ENCODE data around the gene CDH23.

CDH23 gene

DNA sequence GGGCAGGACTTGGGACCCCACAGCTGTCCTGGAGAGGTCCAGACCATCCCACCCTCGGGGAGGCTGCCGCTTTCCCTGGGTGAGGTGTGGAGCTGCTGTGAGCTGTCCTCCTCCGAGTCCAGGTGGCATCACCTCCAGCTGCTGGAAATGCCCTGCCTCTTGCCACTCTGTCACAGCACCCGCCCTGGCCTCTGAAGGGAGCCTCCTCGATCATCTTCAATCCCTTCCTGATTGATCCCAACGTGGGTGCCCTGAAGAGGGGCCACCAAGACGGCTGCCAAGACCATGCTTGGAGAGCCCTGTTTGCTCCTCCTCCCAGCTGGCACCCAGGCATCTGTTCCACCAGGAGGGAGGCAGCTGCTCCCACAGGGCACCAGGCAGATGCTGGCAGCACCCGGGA, 318.3 kb downstream of the CDH23 start:
- Histone ChIP-seq H3K4me1 (ENCODE audit: control insufficient read depth in 5 of 5, insufficient read depth in 5 of 5, low read length in 5 of 5) (peaks cover 13 to 85% (median 67%) of the 10 kb centered on the region in 5 donors), H3K27ac (ENCODE audit: low read depth, low read length) (peak overlapping the region; percentile 98)

DNA sequence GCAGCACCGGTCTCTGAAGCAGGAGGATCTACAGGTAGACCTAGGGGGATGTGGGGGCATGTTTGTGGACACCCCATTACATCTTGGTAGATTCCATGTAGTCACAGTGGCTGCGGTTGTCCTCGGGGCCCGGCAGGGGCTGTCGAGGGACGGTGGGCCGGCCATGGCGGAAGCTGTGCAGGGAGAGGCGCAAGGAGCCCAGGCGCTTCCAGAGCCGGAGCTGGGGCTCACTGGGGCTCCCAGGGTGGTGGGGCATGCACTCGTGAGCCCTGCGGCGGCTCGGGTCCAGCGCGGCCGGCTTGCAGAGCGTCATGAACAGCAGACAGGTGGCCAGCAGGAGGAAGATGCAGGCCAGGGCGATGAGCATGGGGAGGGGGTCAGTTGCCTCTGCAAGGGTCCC, 319.1 kb downstream of the CDH23 start:
- Histone ChIP-seq H3K27me3 (ENCODE audit: control insufficient read depth in 5 of 5, insufficient read depth in 4 of 5, low read length in 5 of 5) (no peaks in the 10 kb centered on the region), H3K4me1 (ENCODE audit: control insufficient read depth in 5 of 5, insufficient read depth in 5 of 5, low read length in 5 of 5) (peaks cover 13 to 76% (median 67%) of the 10 kb centered on the region in 5 donors), H3K9me3 (ENCODE audit: control insufficient read depth in 5 of 5, low read length in 5 of 5) (no peaks in the 10 kb centered on the region), H3K36me3 (ENCODE audit: control insufficient read depth in 5 of 5, insufficient read depth in 5 of 5, low read length in 5 of 5) (no peaks in the 10 kb centered on the region), H3K4me3 (ENCODE audit: low read depth in 1 of 5, low read length in 5 of 5) (no peak overlapping the region), H3K27ac (ENCODE audit: low read depth, low read length) (no peak overlapping the region), H3K9ac (ENCODE audit: low read length in 5 of 5) (no peak overlapping the region)

More for the DNA sequence above, 318.3 kb downstream of the CDH23 start:
- Histone ChIP-seq H3K9ac (ENCODE audit: low read length in 5 of 5) (peak overlapping the region in 2 of 5 donors; percentile 65 to 69), H3K36me3 (ENCODE audit: control insufficient read depth in 5 of 5, insufficient read depth in 5 of 5, low read length in 5 of 5) (no peaks in the 10 kb centered on the region), H3K4me3 (ENCODE audit: low read depth in 1 of 5, low read length in 5 of 5) (peak overlapping the region in 1 of 5 donors; percentile 40), H3K27me3 (ENCODE audit: control insufficient read depth in 5 of 5, insufficient read depth in 4 of 5, low read length in 5 of 5) (no peaks in the 10 kb centered on the region), H3K9me3 (ENCODE audit: control insufficient read depth in 5 of 5, low read length in 5 of 5) (no peaks in the 10 kb centered on the region)

DNA sequence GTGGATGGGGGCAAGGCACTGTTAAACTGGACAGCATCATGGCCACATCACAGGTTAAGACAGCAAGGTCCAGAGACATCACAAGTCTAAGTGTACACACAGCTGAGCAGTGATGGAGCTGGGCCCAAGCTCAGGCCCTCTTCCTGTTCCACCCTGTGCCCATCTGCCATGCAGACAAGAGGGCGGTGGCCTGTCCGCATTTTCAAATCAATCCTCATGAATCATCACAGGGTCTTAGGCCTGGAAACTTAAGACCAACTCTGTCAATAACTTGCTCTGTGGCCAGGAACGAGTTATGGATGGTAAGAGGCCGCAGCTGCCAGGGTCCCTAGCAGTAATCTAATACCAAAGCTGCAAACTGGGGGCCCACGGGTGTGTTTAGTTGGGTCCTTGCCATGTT, 319.7 kb downstream of the CDH23 start:
- H3K4me3 ChIP-seq (ENCODE audit: low read depth in 1 of 5, low read length in 5 of 5), result no peak overlapping the region
- peaks cover 13 to 71% (median 67%) of the 10 kb centered on the region in 5 donors for H3K4me1 ChIP-seq (ENCODE audit: control insufficient read depth in 5 of 5, insufficient read depth in 5 of 5, low read length in 5 of 5)
- H3K27me3 ChIP-seq (ENCODE audit: control insufficient read depth in 5 of 5, insufficient read depth in 4 of 5, low read length in 5 of 5), result no peaks in the 10 kb centered on the region
- H3K9me3 ChIP-seq (ENCODE audit: control insufficient read depth in 5 of 5, low read length in 5 of 5), result no peaks in the 10 kb centered on the region
- H3K27ac ChIP-seq (ENCODE audit: low read depth, low read length), result no peak overlapping the region
- no peaks in the 10 kb centered on the region for H3K36me3 ChIP-seq (ENCODE audit: control insufficient read depth in 5 of 5, insufficient read depth in 5 of 5, low read length in 5 of 5)
- no peak overlapping the region for H3K9ac ChIP-seq (ENCODE audit: low read length in 5 of 5)

- Histone ChIP-seq H3K27ac (ENCODE audit: low read depth, low read length) (no peak overlapping the region), H3K4me3 (ENCODE audit: low read depth in 1 of 5, low read length in 5 of 5) (no peak overlapping the region), H3K9me3 (ENCODE audit: control insufficient read depth in 5 of 5, low read length in 5 of 5) (no peaks in the 10 kb centered on the region), H3K36me3 (ENCODE audit: control insufficient read depth in 5 of 5, insufficient read depth in 5 of 5, low read length in 5 of 5) (no peaks in the 10 kb centered on the region), H3K27me3 (ENCODE audit: control insufficient read depth in 5 of 5, insufficient read depth in 4 of 5, low read length in 5 of 5) (no peaks in the 10 kb centered on the region), H3K4me1 (ENCODE audit: control insufficient read depth in 5 of 5, insufficient read depth in 5 of 5, low read length in 5 of 5) (peaks cover 13 to 70% (median 67%) of the 10 kb centered on the region in 5 donors), H3K9ac (ENCODE audit: low read length in 5 of 5) (peak overlapping the region in 1 of 5 donors; percentile 50)
Measured at GRCh38 chr10:71717056-71717455, 320.3 kb downstream of the CDH23 start.

- Histone ChIP-seq H3K4me3 (ENCODE audit: low read depth in 1 of 5, low read length in 5 of 5) (no peak overlapping the region), H3K36me3 (ENCODE audit: control insufficient read depth in 5 of 5, insufficient read depth in 5 of 5, low read length in 5 of 5) (no peaks in the 10 kb centered on the region), H3K9ac (ENCODE audit: low read length in 5 of 5) (peak overlapping the region in 1 of 5 donors; percentile 50), H3K9me3 (ENCODE audit: control insufficient read depth in 5 of 5, low read length in 5 of 5) (no peaks in the 10 kb centered on the region), H3K4me1 (ENCODE audit: control insufficient read depth in 5 of 5, insufficient read depth in 5 of 5, low read length in 5 of 5) (peaks cover 11 to 67% (median 64%) of the 10 kb centered on the region in 5 donors), H3K27ac (ENCODE audit: low read depth, low read length) (no peak overlapping the region), H3K27me3 (ENCODE audit: control insufficient read depth in 5 of 5, insufficient read depth in 4 of 5, low read length in 5 of 5) (no peaks in the 10 kb centered on the region)
Measured at GRCh38 chr10:71717551-71717951, 320.8 kb downstream of the CDH23 start.

DNA sequence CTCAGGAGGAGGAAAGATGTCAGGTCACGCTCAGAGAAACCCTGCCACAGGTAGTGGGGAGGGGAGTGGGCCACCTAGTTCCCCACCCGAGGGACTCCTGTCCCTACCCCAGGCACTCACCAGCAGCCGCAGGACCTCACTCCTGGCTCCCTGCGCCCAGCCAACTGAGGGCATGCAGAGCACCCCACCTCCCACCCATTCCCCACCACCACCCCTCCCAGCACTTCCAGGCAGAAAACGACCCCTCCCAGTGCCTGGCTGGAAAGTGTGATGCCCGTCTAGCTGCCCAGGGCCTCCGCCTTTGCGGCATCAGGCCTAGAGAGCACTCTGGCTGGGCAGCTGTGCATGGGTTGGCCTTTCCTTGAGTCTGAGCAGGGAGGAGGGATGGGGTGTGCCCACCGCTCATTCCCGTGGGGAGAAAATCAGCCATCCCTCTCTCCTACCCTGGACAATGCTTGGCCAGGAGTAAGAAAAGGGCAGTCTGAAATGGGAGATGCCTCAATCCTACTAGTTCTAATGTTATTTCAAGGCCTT, 321.5 kb downstream of the CDH23 start:
- no peak overlapping the region for H3K9ac ChIP-seq (ENCODE audit: low read length in 5 of 5)
- no peaks in the 10 kb centered on the region for H3K27me3 ChIP-seq (ENCODE audit: control insufficient read depth in 5 of 5, insufficient read depth in 4 of 5, low read length in 5 of 5)
- H3K9me3 ChIP-seq (ENCODE audit: control insufficient read depth in 5 of 5, low read length in 5 of 5), result no peaks in the 10 kb centered on the region
- H3K27ac ChIP-seq (ENCODE audit: low read depth, low read length), result no peak overlapping the region
- H3K36me3 ChIP-seq (ENCODE audit: control insufficient read depth in 5 of 5, insufficient read depth in 5 of 5, low read length in 5 of 5), result no peaks in the 10 kb centered on the region
- no peak overlapping the region for H3K4me3 ChIP-seq (ENCODE audit: low read depth in 1 of 5, low read length in 5 of 5)
- peaks cover 10 to 60% (median 57%) of the 10 kb centered on the region in 5 donors for H3K4me1 ChIP-seq (ENCODE audit: control insufficient read depth in 5 of 5, insufficient read depth in 5 of 5, low read length in 5 of 5)

- Histone ChIP-seq H3K9me3 (ENCODE audit: control insufficient read depth in 5 of 5, low read length in 5 of 5) (no peaks in the 10 kb centered on the region), H3K27ac (ENCODE audit: low read depth, low read length) (no peak overlapping the region), H3K27me3 (ENCODE audit: control insufficient read depth in 5 of 5, insufficient read depth in 4 of 5, low read length in 5 of 5) (no peaks in the 10 kb centered on the region), H3K4me1 (ENCODE audit: control insufficient read depth in 5 of 5, insufficient read depth in 5 of 5, low read length in 5 of 5) (peaks cover 8 to 52% (median 49%) of the 10 kb centered on the region in 5 donors), H3K9ac (ENCODE audit: low read length in 5 of 5) (no peak overlapping the region), H3K36me3 (ENCODE audit: control insufficient read depth in 5 of 5, insufficient read depth in 5 of 5, low read length in 5 of 5) (no peaks in the 10 kb centered on the region), H3K4me3 (ENCODE audit: low read depth in 1 of 5, low read length in 5 of 5) (no peak overlapping the region)
Measured at GRCh38 chr10:71719042-71719441, 322.3 kb downstream of the CDH23 start.

- no peaks in the 10 kb centered on the region for H3K36me3 ChIP-seq (ENCODE audit: control insufficient read depth in 5 of 5, insufficient read depth in 5 of 5, low read length in 5 of 5)
- H3K27ac ChIP-seq (ENCODE audit: low read depth, low read length), result no peak within 1 kb of the TSS
- H3K4me1 ChIP-seq (ENCODE audit: control insufficient read depth in 5 of 5, insufficient read depth in 5 of 5, low read length in 5 of 5), result peaks cover 2 to 46% (median 43%) of the 10 kb centered on the region in 5 donors
- H3K9ac ChIP-seq (ENCODE audit: low read length in 5 of 5), result peak within 1 kb of the TSS in 1 of 5 donors; percentile 0
- no peaks in the 10 kb centered on the region for H3K27me3 ChIP-seq (ENCODE audit: control insufficient read depth in 5 of 5, insufficient read depth in 4 of 5, low read length in 5 of 5)
- H3K4me3 ChIP-seq (ENCODE audit: low read depth in 1 of 5, low read length in 5 of 5), result no peak within 1 kb of the TSS
- no peaks in the 10 kb centered on the region for H3K9me3 ChIP-seq (ENCODE audit: control insufficient read depth in 5 of 5, low read length in 5 of 5)
Measured at GRCh38 chr10:71719464-71720201, 322.9 kb downstream of the CDH23 start, which contains the start of gene C10orf105. TSS of gene C10orf105 (minus strand) at chr10:71719778. CDS start at chr10:71716337, 3,441 bp downstream.

DNA sequence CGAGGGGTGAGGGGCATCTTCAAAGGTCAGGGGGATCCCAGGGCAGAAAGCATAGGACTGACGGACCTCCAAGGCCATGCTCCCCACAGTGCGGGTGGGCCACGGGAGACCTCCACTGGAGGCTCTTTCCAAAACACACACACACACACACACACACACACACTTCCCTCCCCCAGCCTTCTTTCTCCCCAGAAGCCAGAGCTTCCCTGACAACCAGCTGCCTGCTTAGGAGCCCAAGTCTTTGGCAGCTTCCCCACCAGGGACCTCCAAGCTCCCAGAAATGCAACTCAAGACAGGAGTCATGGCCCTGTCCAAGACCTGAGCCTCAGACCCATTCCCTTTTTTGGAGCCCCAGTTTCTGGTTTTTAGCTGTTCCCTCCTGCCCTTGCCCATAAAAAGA, 323.6 kb downstream of the CDH23 start:
- Histone ChIP-seq H3K36me3 (ENCODE audit: control insufficient read depth in 5 of 5, insufficient read depth in 5 of 5, low read length in 5 of 5) (no peaks in the 10 kb centered on the region), H3K27ac (ENCODE audit: low read depth, low read length) (no peak overlapping the region), H3K4me1 (ENCODE audit: control insufficient read depth in 5 of 5, insufficient read depth in 5 of 5, low read length in 5 of 5) (peaks cover 0 to 39% (median 36%) of the 10 kb centered on the region in 5 donors), H3K4me3 (ENCODE audit: low read depth in 1 of 5, low read length in 5 of 5) (no peak overlapping the region), H3K9me3 (ENCODE audit: control insufficient read depth in 5 of 5, low read length in 5 of 5) (no peaks in the 10 kb centered on the region), H3K27me3 (ENCODE audit: control insufficient read depth in 5 of 5, insufficient read depth in 4 of 5, low read length in 5 of 5) (no peaks in the 10 kb centered on the region), H3K9ac (ENCODE audit: low read length in 5 of 5) (peak overlapping the region in 1 of 5 donors; percentile 0)

- no peak overlapping the region for H3K27ac ChIP-seq (ENCODE audit: low read depth, low read length)
- no peak overlapping the region for H3K4me3 ChIP-seq (ENCODE audit: low read depth in 1 of 5, low read length in 5 of 5)
- no peaks in the 10 kb centered on the region for H3K27me3 ChIP-seq (ENCODE audit: control insufficient read depth in 5 of 5, insufficient read depth in 4 of 5, low read length in 5 of 5)
- H3K36me3 ChIP-seq (ENCODE audit: control insufficient read depth in 5 of 5, insufficient read depth in 5 of 5, low read length in 5 of 5), result no peaks in the 10 kb centered on the region
- H3K9ac ChIP-seq (ENCODE audit: low read length in 5 of 5), result no peak overlapping the region
- H3K9me3 ChIP-seq (ENCODE audit: control insufficient read depth in 5 of 5, low read length in 5 of 5), result no peaks in the 10 kb centered on the region
- peaks cover 0 to 37% (median 31%) of the 10 kb centered on the region in 5 donors for H3K4me1 ChIP-seq (ENCODE audit: control insufficient read depth in 5 of 5, insufficient read depth in 5 of 5, low read length in 5 of 5)
Measured at GRCh38 chr10:71721313-71721712, 324.6 kb downstream of the CDH23 start.

Data from subcutaneous abdominal adipose tissue (tissue), 5 donors.